ENCODE data around the gene UVRAG.

The UVRAG gene

DNA sequence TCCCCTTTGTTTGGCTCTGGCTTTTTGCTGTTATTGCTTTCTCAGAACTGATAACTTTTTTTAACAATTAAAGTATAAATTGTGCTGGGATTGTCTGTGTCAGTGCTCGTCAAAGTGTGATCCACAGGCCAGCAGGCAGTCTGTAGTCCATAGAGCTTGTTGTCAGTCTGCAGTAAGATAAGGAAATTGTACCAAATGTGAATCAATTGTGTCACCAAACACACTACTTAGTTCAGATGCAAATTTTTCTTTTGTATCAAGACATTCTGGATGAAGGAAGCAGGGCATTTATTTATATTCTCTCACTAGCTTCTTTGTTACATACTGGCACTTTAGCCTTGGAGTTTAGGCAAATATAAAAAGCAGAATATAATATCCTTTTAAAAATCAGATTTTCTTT, 270.3 kb downstream of the UVRAG start:
- H3K4me3 ChIP-seq (ENCODE audit: low read depth, low read length) = no peak overlapping the region
- no peak for DNase-seq (ENCODE audit: low read depth)
- no peak for TF ChIP-seq CTCF (IDR thresholded peaks at IDR 0.05; ENCODE audit: low read depth, low read length, missing control alignments)
- in situ Hi-C loops (cut with HindIII; ENCODE audit: low sequenced_read_pairs) = no loop called here

GRCh38 chr11:76086743-76087635, 272.0 kb downstream of the UVRAG start:
- in situ Hi-C loops (cut with HindIII; ENCODE audit: low sequenced_read_pairs) = no loop called here
- DNase-seq (ENCODE audit: low read depth) = no peak
- H3K4me3 ChIP-seq (ENCODE audit: low read depth, low read length) = no peak overlapping the region
- TF ChIP-seq CTCF (IDR thresholded peaks at IDR 0.05; ENCODE audit: low read depth, low read length, missing control alignments) = no peak

DNA sequence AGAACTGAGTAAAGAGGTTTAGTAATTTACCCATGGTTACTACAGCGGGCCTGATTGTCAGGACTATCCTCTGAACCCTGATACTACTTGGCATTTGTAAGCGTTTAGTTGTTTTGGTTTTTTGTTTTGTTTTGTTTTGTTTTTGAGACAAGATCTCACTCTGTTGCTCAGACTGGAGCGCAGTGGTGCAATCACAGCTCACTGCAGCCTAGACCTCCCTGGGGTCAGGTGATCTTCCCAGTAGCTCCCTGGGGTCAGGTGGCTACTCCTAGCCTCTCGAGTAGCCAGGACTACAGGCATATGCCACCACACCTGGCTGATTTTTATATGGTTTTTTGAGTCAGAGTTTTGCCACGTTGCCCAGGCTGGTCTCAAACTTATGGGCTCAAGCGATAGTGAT, 272.7 kb downstream of the UVRAG start:
- in situ Hi-C loops (cut with HindIII; ENCODE audit: low sequenced_read_pairs) = no loop called here
- no peak for DNase-seq (ENCODE audit: low read depth)
- TF ChIP-seq CTCF (IDR thresholded peaks at IDR 0.05; ENCODE audit: low read depth, low read length, missing control alignments) = no peak
- H3K4me3 ChIP-seq (ENCODE audit: low read depth, low read length) = no peak overlapping the region

- TF ChIP-seq CTCF (IDR thresholded peaks at IDR 0.05; ENCODE audit: low read depth, low read length, missing control alignments) = no peak
- no peak overlapping the region for H3K4me3 ChIP-seq (ENCODE audit: low read depth, low read length)
- no peak for DNase-seq (ENCODE audit: low read depth)
- in situ Hi-C loops (cut with HindIII; ENCODE audit: low sequenced_read_pairs) = no loop called here
Measured at GRCh38 chr11:76088511-76088910, 273.5 kb downstream of the UVRAG start.

DNA sequence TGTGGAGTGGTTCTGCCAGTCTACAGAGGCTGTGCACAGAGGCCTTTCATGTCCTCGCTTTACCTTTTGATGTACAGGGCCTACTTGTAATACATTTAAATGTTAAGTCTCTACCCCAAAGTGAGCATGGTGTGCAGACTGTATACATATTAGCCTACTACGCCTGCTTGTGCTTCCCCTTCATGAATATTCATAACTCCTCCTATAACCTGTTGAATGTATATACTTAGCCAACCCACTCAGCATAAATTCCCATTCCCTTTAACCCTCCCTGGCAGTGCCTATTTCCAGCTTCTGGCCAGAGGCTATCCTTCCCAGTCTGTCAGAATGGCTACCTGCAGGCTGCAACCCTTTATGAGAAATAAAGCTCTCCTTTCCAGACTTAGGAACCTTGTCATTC, 275.2 kb downstream of the UVRAG start:
- no peak for DNase-seq (ENCODE audit: low read depth)
- in situ Hi-C loops (cut with HindIII; ENCODE audit: low sequenced_read_pairs) = no loop called here
- TF ChIP-seq CTCF (IDR thresholded peaks at IDR 0.05; ENCODE audit: low read depth, low read length, missing control alignments) = no peak
- no peak overlapping the region for H3K4me3 ChIP-seq (ENCODE audit: low read depth, low read length)

DNA sequence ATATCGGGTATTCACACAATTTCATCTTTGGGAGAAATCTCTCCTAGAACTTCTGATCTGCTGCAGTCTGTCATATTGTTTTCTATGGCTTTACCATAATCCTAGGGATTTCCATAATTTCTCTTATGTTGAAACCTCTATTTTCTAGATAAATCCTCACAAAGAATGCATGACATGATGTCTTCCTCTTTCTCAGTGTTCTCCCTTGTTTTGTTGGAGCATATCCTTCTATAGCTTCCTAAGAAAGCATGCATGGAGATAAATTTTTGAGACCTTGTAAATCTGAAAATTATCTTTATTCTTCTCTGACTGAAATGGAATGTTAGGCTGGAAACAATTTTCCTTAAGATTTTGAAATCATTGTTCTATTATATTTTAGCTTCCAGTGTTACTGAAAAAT, 275.8 kb downstream of the UVRAG start:
- no peak for DNase-seq (ENCODE audit: low read depth)
- no peak overlapping the region for H3K4me3 ChIP-seq (ENCODE audit: low read depth, low read length)
- TF ChIP-seq CTCF (IDR thresholded peaks at IDR 0.05; ENCODE audit: low read depth, low read length, missing control alignments) = no peak
- in situ Hi-C loops (cut with HindIII; ENCODE audit: low sequenced_read_pairs) = no loop called here
